ENCODE results near the gene CATSPER4.

Gene CATSPER4

DNA sequence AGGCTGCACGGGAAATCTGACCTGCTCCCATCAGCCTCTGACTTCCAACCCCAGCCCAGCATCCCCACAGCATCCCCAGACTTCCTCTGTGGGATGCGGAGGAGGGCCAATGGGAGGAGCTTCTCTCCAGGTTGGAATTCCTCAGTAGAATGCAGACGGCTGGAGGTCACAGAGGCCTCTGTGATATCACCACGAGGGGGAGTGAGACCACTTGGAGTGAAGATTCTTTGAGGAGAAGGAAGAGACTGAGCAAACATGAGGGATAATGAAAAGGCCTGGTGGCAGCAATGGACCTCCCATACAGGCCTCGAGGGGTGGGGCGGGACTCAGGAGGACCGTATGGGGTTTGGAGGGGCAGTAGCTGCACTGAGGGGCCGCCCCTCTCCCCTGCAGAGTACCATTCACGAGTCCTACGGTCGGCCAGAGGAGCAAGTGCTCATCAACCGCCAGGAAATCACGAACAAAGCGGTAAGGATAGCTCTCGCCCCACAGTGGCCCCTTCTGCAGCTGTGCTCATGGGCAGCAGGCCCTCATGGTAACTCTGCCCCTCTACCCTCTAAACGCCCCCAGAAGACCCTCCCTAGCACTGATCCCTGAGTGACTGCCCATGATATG, at the start of gene CATSPER4:
Gene CATSPER4 (plus strand): TSS at position 230 of the 615 bp plus-strand sequence. CDS start 26 bp downstream, at position 256.
- no peak for DNase-seq (ENCODE audit: low read depth)

DNA sequence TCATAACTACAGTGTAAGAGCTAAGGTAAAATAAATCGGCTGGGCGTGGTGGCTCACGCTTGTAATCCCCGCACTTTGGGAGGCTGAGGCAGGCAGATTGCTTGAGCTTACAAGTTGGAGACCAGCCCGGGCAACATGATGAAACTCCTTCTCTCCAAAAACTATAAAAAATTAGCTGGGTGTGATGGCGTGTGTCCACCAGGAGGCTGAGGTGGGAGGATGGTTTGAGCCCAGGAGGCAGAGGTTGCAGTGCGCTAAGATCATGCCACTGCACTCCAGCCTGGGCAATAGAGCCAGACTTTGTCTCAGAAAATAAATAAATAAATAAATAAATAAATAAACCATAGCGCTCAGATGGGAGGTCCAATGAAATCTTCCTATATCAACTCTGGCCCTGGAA, 48.2 kb upstream of the CATSPER4 start:
- DNase-seq (ENCODE audit: low read depth): no peak

DNA sequence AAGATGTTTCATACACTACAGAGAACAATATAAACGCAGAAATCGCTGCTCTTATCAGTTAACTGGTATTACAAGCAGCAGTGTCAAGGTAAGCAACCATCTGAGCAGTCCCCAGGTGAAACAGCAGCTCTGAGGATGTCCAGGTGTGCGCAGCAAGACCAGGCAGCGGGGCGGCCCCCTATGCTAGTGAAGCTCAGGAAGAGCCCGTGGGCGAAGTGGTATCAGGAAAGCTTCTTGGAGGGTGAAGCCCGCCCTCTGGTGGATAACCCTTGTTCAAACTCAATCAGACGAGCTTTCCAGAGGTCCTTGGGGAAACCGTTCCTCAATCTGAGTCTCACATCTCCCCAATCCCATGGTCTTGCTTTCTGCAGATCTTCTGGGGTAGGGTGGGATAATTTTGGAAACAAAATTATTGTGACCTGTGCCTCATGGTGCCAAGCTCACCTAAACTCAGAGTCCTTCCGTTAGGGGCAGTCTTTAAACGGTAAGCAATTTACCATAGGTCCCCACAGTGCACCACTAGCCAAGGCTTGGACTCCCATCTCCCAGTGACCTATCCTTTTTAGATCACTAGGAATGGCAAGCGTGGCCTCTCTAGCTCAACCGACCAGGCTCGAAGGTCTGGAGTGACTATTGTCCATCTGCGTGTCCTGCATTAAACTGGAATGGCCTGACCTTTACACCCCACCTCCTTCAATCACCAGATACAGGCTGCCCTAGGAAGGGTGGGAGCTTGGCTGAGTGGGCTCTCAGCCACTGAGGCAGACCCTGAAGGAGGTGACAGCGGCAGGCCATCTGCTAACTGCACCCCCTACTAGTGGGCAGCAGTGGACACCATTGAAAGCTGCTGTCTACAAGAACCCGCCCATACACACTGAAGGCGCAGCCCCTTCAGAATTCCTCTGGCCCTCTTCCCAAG, 45.1 kb upstream of the CATSPER4 start:
- DNase-seq (ENCODE audit: low read depth): peak; percentile 41

DNA sequence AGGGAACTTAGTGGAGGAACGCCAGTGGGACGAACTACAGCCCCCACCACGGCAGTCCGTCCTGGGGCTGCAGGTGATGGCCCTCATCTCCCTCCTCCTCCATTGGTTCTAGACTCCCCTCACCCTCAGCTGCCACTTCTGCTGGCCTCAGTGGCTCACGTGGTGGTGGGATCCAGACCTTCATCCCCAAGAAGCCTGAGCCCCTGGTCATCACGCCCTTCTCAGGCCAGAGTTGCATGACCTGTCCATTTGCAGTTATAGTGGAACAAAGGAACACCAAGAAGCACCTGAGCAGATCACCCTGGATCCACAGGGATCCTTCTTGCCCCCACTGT, 44.5 kb upstream of the CATSPER4 start:
- no peak for DNase-seq (ENCODE audit: low read depth)

DNA sequence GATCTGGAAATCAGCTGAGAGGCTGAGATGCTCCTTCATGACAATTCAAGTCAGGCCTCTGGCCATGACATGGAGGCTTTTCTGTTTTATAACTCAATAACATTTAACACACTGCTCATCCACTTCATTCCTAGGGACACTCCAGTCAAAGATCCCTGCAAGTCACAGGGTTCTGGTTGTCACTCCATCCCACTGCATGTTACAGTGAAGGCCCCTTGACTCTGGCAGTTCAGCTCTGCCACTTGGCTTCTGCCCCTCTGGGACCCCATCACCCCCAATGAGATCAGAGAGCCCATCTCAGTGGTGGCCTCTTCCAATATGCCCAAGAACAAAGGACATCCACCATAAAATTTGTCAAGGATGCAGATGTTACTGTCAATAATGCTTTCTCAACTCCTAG, 41.5 kb upstream of the CATSPER4 start:
- no peak for DNase-seq (ENCODE audit: low read depth)

DNA sequence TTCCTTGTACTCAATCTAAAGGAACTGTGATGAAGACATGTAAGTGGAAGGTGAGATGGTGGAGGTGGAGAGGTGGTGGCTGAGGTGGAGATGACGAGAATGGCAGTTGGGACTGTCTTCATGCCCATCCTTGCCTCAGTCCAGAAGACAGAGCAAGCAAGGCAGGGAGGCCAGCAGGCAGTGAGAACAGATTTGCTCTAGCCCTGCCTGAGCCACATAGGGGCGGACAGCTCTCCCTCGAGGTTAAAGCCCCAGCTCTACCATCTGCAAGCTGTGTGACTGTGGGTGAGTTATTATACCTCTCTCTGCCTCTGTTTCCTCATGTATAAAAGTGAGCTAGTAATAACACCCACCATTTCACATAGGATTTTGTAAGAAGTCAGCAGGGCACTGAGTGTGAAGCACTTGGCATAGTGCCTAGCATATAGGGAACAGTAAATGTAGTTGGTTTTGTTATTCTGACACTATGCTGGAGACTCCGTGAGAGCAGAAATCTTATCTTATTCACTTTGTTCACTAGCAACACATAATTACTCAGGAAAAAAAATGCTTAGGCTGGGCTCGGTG, 36.4 kb upstream of the CATSPER4 start:
- DNase-seq (ENCODE audit: low read depth): no peak

DNA sequence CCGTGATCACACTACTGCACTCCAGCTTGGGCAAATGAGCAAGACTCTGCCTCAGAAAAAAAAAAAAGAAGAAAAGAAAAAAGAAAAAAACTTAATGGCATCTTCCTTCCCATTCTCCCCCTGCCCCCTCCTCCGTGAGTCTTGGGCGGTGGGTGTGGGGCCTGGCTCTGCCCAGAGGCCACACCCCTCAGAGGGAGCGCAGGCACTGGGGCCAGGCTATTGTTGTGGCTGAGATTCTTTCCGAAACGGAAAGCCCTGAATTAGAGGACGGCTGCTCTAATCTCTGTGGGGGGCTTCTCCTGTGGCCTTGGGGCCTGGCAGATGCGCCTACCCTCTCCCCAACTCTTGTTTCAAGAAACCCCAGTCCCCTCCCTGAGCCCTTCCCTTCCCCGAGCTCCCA, 35.7 kb upstream of the CATSPER4 start:
- no peak for DNase-seq (ENCODE audit: low read depth)

DNA sequence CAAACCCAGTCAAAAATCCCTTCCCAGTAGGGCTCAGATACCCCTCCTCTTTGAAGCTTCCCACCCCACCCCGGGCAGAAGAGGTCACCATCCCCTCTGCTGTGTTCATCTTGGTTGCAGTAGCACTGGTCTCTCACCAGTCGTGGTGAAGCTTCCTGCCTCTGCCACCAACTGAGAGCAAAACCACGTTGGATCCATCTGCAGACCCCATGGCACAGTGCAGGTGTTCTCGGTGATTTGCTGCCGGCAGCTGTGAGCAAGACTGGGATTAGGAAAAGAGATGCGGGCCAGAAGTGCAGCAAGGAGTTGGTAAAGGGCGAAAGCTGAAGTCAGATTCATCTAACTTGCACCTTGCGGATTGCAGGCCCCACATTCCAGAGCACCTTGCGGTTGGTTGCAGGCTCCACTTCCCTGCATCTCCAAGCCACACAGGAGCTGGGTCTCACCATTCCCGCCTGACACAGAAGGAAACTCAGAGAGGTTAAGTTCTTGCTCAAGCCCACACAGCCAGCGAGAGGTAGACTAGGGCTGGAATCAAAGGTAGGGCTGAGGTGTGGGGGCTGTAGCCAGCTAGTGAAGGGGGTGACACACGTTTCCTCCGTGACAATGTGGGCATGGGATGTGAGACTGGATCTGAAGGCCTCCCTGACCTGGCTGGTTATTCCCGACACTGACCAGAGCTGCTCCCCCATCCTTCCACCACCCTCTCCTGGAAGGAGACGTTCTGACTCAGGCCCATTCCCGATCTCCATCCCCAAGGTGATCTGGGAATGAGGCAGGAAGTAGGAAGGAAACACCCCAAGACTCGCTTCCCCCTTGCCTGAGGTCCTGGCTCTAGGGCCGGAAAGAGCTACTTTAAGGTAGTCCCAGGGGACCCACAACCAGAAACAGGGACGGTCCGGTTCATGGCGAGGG, 34.8 kb upstream of the CATSPER4 start:
- DNase-seq (ENCODE audit: low read depth): no peak

DNA sequence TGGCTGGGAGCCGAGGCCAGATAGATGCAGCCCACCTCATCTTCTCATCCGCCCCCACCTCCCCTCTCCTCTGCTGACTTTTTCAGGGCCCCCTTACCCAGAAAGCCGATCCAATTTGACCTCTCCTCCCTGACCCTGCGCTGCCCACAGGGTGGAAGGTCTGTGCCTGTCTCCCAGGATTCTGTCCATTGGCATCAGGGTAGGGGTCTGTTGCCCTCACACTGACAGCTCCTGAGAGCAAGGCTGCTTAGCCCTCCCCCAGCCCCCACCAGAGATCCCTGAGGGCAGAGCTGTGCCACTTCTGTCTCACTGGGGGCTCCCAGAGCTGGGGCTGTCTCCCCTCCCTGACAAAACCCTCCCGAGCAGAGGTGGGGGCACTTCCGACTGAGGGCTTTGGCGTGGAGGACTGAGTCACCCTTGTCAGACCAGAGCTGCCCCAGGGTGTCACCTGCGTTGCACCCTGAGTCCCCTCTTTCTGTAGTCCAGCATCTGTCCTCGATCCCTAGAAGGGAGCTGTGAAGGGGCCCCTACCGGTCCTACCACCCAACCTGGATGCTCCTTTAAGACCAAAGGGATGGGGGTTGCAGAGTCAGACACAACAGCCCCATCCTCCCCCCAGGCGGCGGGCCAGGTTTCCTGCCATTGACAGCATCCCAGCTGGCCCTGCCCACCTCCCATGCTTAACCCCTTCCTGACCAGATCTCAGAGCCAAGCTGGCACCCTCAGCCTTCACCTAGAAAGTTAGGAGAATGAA, 33.9 kb upstream of the CATSPER4 start:
- DNase-seq (ENCODE audit: low read depth): no peak

DNA sequence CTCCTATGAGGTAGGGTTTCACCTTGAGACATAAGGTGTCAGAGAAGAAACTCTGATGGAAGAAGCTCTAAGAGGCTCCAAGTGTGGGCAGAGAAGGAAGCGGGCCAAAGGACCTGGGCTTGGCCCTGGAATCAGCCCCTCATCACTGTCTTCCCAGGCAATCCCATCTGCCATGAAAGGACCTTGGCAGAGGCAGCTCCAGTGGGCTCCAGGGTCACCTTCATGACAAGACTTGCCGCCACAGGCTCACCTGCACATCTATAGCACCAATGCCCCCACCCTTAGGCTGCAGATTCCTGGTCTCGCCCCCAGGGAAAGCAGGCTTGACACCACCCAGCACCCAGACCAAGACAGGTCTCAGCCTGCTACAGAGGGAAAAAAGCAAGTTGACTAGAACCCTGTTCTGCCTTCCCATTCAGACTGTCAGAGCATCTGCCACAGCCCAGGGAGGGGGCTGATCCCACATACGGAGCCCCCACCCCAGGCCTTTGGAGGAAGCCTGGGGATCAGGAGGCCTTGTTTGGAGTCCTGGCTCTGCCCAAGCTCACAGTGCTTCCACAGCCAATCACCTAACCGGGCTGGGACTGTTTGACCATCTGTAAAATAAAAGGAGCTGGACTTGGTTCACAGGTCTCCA, 32.0 kb upstream of the CATSPER4 start:
- DNase-seq (ENCODE audit: low read depth): no peak

DNA sequence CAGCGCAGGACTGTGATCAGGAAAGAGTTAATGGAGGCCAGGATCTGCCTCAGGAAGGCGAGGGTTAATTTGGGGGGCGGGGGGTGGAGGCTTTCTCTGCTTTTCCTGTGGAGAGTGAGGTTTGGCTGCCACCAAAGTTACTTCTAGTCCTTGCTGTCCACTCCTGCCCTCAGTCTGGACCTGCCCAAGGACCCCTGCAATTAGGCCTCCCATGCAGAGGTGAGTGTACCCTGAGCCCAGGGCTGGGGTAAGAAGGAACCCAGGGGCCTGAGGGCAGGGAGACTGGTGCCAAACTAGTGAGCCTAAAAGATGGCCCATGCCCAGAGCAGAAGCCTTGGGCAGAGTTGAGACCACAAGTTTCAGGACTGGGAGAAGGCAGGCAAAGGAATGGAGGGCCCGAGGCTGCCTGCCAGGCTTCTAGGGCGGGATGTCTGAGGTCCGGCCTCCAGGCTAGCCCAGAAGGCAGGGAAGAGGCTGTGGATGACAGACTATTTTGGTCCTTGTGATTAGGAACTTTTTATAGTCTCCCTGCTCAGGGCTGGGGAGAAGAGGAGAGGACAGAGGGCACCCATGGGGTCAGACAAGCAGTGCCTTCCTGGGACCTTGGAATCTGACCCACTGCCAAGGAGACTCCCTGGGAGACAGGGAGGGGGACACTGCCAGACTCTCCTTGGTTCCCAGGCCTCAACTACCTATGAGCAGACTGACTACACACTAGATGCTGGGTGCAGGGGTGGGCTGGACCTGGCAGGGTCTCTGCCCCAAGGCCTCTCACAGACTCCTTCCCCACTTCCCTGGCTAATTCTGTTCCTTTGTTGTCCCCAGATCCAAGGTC, 31.3 kb upstream of the CATSPER4 start, which contains the start of gene FAM110D:
Gene FAM110D (plus strand): TSS at position 172 of the 835 bp plus-strand sequence. CDS start 2,213 bp downstream, outside the sequence.
- no peak for DNase-seq (ENCODE audit: low read depth)

DNA sequence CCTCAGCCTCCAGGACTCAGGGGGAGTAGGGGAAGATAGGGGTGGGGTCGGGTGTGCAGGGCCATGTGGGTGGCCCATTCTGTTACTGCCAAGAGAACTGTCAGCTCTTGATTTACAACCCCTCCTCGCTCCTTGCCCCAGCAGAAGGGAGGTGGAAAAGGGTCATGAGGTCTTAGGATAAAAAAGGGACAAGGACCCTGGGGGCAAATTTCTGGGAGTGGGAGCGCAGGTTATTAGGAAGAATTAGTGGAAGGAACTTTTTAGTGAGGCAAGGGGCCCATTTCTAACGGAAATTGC, 30.7 kb upstream of the CATSPER4 start:
- DNase-seq (ENCODE audit: low read depth): no peak

DNA sequence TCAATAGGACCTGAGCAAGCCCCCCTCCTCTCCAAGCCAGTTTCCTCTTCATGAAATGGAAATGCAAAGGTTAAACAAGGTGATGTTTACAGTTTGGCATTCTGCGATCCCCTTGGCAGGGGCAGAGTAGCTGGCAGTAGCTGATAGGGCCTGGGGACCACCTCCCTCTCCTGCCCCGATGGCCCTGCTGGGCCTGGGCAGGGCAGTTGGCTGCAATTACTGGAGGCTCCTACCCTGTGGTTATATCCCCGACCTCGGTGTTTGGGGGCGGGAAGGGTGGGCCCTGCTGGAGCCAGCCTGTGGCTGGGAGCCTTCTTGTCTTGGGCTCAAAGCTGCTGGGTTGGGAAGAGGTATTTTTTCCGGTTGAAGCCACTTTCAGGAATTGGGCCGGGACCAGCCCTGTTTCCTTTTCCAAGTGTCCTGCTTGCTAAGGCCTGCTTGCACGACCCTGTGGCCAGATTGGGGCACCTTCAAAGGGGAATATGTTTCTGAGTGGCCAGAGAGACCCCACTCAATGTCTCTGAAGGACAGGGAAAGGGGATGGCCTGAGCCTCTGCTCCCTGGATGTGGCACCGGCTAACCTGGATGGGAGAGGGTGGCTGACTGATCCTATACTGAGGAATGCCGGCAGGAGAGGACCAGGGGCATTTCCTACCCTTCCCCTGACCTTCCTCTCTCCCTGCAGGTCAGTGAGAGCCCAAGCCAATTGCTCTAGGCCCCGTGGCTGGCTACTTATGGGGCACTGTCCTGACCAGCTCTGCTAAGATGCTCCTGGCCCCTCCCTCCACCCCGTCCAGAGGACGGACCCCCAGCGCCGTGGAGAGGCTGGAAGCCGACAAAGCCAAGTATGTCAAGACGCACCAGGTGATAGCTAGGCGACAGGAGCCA, 29.6 kb upstream of the CATSPER4 start:
- DNase-seq (ENCODE audit: low read depth): no peak

DNA sequence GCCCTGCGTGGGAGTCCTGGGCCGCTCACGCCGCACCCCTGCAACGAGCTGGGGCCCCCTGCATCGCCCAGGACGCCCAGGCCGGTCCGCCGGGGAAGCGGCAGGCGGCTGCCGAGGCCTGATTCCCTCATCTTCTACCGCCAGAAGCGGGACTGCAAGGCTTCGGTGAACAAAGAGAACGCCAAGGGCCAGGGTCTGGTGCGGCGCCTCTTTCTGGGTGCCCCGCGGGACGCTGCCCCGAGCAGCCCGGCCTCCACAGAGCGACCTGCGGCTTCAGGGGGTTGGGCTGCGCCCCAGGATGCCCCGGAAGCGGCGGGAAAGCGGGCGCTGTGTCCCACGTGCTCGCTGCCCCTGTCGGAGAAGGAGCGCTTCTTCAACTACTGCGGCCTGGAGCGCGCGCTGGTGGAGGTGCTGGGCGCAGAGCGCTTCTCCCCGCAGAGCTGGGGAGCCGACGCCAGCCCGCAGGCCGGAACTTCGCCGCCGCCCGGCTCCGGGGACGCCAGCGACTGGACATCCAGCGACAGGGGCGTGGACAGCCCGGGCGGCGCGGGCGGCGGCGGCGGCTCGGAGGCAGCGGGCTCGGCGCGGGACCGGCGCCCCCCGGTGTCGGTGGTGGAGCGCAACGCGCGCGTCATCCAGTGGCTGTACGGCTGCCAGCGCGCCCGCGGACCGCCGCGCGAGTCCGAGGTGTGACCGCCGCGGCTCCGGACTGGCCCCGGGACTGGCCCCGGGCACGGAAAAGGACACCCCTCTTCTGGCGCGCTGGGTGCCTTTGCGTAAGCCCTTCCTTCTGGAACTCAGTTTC, 28.8 kb upstream of the CATSPER4 start:
- DNase-seq (ENCODE audit: low read depth): no peak

DNA sequence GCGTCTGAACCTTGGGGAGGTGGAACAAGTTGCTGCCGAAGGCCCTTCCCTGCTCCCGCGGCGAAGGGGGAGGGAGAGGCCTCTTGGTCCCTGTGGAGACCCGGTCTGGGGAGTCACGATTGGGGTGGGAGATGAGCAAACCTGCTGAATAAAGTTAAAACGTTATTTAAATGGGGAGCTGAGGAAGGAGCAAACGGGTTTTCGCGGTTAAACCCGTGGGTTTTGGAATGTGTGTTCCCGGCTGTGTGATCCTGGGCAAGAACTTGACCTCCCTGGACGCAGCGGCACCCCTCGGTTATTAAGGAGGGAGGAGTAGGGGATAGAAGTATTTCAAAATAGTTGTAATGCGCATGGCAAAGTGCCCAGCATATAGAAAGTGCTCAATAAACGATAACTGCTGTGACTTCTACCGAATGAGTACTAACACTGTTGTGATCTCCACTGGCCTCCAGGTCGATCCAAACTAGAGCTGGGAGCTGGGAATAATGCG, 28.1 kb upstream of the CATSPER4 start:
- DNase-seq (ENCODE audit: low read depth): no peak

DNA sequence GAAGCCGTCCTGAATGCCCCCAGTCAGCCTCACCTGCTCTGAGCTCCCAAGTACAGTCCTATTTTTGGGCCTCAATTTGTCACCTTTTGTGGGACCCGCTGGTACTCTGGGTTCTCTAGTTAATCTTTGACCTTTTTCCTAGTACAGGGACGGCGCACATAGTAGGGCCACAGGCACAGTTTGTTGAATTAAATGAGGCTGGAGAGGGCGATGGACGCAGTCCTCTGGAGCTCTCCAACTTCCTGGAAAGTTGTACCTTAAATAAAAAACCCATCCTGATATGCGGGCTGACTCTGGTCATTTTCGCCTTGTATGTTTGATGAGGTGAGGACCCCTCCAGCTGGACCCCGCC, 26.7 kb upstream of the CATSPER4 start:
- DNase-seq (ENCODE audit: low read depth): no peak

DNA sequence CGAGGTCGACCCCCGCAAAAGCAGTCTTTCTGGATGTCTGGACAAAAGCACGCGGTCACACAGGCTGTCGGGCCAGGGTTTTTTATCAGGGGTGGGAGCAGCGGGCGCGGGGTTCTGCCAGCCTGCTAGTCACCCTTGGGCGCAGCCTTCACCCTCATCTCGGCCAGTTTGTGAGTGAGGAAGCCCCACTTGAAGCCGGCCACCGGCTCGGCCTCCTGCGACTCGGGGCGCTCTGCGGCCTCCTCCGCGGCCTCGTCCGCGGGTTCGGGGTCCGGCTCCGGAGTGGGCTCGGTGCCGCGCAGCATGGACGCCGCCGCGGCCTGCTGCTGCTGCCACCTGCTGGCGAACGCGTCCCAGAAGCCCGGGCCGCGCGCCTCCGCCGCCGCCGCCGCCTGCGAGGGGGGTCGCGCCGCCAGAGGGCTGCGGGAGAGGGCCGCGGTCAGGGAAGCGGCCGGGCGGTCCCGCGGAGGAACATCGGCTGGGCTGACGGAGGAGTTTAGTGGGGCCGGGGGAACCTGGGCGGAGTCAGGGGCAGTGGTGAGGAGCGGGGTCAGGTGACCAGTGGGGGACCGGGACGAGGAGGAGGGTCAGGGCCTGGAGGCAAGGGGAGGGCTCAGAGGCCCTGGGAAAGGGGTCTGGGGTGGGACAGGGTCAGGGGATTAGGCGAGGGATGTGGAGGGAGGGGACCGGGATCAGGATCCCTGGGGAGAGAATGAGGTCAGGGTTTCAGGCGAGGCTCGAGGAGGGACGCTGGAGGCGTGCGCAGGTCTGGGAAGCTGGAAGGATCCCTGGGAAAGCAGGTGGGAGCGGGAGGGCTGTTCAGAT, 26.2 kb upstream of the CATSPER4 start:
- no peak for DNase-seq (ENCODE audit: low read depth)
